GM18867 (cell line): ENCODE results near the gene FNDC3B.
"Not testable (repeated sequence)": the region's sequence is repeated elsewhere in the genome, so short reads cannot be mapped to it uniquely, and the experiment has no call there.

Experiments
- ATAC-seq: cut with Tn5 transposase; IDR thresholded peaks from one replicate; pipeline ENCODE4 v1.9.1; 2021; ENCODE audit warnings: mild to moderate bottlenecking, moderate library complexity; ENCODE audit not compliant: unreplicated experiment

FNDC3B gene

GRCh38 chr3:172030181-172030580 is 9.2 kb upstream of the FNDC3B start:
- ATAC-seq, result no peak

GRCh38 chr3:172031996-172032395 is 7.4 kb upstream of the FNDC3B start:
- ATAC-seq, result no peak

GRCh38 chr3:172033396-172033795 is 6.0 kb upstream of the FNDC3B start:
- ATAC-seq, result no peak

DNA sequence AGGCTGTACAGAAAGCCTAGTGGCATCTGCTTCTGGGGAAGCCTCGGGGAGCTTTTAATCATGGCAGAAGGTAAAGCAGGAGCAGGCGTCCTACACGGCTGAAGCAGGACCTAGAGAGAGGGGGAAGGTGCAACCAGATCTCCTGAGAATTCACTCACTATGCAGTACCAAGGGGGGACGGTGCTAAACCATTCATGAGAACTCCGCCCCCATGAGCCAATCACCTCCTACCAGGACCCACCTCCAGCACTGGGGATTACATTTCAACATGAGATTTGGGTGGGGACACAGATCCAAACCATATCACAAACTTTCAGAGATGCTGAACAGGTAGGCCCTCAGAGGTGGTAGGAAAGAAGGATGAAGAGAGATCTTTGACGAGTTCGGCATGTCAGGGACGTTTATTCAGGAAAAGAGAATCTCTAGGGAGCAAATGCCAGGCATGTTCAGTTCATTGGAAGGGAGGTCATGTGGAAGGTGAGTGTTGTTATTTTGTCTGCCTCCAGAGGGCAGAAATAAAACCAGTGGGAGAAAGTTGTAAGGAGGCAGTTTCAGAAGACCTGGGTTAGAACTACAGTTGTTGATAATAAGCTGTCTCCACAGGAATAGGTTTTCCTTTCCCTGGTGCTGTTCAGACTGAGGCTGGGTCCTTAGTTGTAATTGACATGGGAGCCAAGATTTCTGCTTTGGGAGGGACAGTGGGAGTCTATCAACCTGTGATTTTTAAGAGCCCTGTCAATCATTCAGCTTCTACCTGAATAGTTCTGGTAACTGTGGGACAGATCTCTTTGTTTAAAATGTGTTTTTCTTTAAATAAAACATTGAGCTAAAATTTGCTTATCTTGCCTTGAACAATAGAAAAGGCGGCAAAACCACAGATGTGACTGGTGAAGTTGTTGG is 4.3 kb upstream of the FNDC3B start:
- no peak for ATAC-seq

GRCh38 chr3:172036541-172037215 is 2.7 kb upstream of the FNDC3B start:
- ATAC-seq, result no peak

DNA sequence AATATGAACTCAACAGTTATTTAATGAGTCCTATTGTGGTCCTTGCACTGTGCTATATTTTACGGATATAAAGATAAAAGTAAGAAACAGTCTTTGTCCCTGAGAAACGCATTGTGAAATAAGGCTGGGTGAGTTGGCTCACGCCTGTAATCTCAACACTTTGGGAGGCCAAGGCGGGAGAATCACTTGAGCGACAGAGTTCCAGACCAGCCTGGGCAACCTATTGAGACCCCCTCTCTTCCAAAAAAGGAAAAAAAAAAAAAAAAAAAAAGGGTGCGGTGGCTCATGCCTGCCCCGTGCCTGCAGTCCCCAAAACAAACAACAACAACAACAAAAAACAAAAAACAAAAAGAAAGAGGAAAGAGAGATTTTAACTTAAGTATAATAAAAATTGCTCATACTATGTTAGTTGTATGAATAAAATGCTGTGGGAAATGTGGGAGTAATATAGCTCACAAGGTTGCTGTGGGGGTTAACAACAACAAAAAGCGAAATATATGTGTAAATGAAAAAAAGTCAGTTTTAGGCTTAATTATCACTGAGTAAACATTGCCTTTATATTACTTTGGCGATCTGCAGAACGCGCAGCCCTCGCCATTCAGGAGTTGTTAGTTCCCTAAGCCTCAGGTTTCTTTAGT is 461 bp upstream of the FNDC3B start:
- no peak for ATAC-seq

DNA sequence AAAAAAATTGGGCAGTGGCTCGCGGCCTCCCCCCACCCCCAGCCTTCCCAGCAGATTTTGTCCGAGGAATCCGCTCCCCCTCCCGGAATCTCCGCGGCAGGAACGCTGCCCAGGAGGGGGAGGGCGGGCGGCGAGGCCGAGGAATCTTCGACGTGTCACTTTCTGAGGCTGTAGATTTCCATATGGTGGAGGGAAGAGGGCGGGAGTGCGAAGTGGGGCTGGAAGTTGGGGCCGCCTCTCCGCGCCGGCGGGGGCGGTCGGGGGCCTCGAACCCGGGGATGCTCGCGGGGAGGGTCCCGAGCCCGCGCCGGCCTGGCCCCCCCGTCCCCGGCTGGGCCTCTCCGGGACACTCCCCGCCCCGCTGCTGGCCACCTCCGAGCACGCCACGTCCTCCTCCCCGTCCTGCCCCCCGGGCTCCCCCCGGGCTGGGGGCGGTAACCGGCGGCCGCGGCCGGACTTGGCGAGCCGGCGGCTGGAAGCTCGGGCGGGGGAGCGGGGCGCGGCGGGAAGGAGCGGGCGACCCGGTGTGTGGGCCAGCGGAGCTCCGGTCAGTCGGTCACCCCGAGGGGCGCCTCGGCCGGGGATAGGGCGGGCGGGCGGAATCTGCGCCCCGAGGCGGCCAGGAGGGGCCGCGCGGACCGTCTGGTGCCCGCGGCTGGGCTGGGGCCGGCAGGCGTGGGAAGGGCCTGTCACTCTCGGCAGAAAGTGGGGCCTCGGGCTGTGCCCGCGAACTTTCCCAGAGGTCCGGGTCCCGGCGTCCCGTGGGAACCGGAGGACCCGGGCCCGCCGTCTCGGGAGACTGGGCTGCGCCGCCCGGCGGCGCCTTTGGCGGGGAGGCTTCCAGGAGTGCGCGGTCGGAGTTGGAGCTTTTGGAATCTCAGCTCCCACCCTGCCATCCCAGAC is 951 bp downstream of the FNDC3B start:
- no peak for ATAC-seq

- no peak for ATAC-seq
Measured at GRCh38 chr3:172040981-172041963, 1.9 kb downstream of the FNDC3B start.

GRCh38 chr3:172042136-172042662 is 2.8 kb downstream of the FNDC3B start:
- no peak for ATAC-seq

DNA sequence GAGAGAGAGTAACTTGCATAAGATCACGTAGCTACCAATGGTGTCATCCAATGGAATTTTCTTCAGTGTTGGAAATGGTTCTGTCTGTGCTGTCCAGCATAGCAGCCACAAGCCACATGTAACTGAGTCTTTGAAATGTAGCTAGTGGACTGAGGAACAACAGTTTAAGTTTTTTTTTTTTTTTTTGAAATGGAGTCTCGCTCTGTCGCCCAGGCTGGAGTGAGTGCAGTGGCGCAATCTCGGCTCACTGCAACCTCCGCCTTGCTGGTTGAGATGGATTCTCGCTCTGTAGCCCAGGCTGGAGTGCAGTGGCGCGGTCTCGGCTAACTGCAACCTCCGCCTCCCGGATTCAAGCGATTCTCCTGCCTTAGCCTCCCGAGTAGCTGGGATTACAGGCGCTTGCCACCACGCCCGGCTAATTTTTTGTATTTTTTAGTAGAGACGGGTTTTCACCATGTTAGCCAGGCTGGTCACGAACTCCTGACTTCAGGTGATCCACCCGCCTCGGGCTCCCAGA is 3.3 kb downstream of the FNDC3B start:
- ATAC-seq, result not testable (repeated sequence)

DNA sequence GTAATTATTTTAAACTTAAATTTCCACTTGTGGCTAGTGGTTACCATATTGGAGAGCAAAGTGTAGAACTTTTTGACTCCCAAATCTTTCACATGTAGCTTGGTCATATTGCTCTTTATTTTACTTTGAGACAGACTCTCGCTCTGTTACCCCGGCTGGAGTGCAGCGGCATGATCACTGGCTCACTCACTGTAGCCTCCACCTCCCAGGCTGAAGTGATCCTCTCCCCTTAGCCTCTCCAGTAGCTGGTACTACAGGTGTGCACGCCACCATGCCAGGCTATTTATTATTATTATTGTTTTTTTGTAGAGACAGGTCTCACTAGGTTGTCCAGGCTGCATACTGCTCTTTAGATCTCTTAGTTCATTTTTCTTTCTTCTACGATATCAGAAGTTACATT is 3.9 kb downstream of the FNDC3B start:
- no peak for ATAC-seq

GRCh38 chr3:172043766-172044165 is 4.4 kb downstream of the FNDC3B start:
- no peak for ATAC-seq

GRCh38 chr3:172044833-172045585 is 5.6 kb downstream of the FNDC3B start:
- ATAC-seq, result no peak

DNA sequence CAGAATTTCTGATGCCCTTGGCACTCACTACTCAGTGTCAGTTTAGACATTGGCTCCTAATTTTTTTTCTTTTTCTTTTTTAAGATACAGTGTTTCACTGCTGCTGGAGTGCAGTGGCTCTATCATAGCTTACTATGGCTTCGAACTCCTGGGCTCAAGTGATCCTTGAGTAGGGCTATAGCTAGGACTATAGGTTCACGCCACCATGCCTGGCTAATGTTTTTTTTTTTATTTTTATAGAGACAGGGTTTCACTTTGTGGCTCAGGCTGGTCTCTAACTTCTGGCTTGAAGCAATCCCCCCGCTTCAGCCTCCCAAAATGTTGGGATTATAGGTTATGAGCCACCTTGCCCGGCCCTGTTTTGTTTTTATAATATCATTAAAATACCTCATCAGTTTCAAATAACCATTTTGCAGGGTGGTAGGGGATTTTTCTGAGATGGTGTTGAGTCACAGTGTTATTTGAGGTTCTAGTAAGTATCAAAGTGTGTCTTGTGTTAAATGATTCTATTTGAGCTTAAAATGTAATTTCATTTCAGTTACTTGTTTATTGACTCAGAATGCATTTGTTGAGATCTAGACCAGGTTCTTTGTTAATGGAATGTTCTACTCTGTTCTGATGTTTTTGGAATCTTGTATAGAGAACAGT is 7.0 kb downstream of the FNDC3B start:
- ATAC-seq, result no peak

GRCh38 chr3:172047567-172048115 is 8.3 kb downstream of the FNDC3B start:
- no peak for ATAC-seq

DNA sequence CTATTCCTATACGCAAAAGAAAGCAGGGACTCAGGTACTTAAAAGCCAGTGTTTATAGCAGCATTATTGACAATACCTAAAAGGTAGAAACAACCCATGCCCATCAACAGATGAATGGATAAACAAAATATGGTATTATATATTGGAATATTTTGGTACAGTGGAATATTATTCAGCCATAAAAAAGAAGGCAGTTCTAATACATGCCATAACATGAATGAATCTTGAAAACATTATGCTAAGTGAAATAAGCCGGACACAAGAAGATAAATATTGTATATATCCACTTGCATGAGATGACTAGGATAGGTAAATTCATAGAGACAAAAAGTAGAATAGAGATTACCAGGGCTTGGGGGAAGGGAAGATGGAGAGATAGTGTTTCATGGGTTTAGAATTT is 9.2 kb downstream of the FNDC3B start:
- no peak for ATAC-seq

GRCh38 chr3:172051310-172051956 is 12.1 kb downstream of the FNDC3B start:
- no peak for ATAC-seq
